Measurements from ENCODE around the gene LYVE1. TPM values are rescaled to one million over a fixed set of nuclear protein-coding genes. Genes with fewer than 3 reads are reported as not detected.
A peak's percentile ranks its signal among the peaks of the same experiment; 100 is the strongest.

The LYVE1 gene
- 0.33 TPM for polyA plus RNA-seq (2013, experiment 1 of 2)
- polyA plus RNA-seq (2013, experiment 2 of 2), result 0.51 TPM

GRCh38 chr11:10568486-10568941, at the start of gene LYVE1:
LYVE1 (minus strand) TSS chr11:10568665; CDS start chr11:10568532, 133 bp downstream.
- H3K27ac ChIP-seq (ENCODE audit: low read depth, low read length, severe bottlenecking), result no peak within 1 kb of the TSS
- WGBS, 2 experiments (ENCODE audit: insufficient coverage in 2 of 2), result 82 to 85% methylated on average over 7 of the region's 7 CpGs

GRCh38 chr11:10617551-10617950, 49.1 kb upstream of the LYVE1 start:
- no peaks in the 10 kb centered on the region for H3K36me3 ChIP-seq (ENCODE audit: control insufficient read depth, insufficient read depth, low read length)
- no peak overlapping the region for H3K4me3 ChIP-seq (ENCODE audit: extremely low read depth, insufficient read depth, low read length, poor library complexity, severe bottlenecking)
- 89 to 100% methylated on average over 1 of the region's 1 CpG for WGBS, 2 experiments (ENCODE audit: insufficient coverage in 2 of 2)

More at GRCh38 chr11:10568486-10568941, at the start of gene LYVE1:
- Histone ChIP-seq H3K4me3 (ENCODE audit: extremely low read depth, insufficient read depth, low read length, poor library complexity, severe bottlenecking) (no peak within 1 kb of the TSS), H3K36me3 (ENCODE audit: control insufficient read depth, insufficient read depth, low read length) (no peaks in the 10 kb centered on the region), H3K9me3 (ENCODE audit: control insufficient read depth, low read length) (no peaks in the 10 kb centered on the region), H3K4me1 (ENCODE audit: control insufficient read depth, insufficient read depth, low read length, poor library complexity, severe bottlenecking) (no peaks in the 10 kb centered on the region)

GRCh38 chr11:10611979-10612862, 43.8 kb upstream of the LYVE1 start:
- no peaks in the 10 kb centered on the region for H3K9me3 ChIP-seq (ENCODE audit: control insufficient read depth, low read length)
- no peak overlapping the region for H3K4me3 ChIP-seq (ENCODE audit: extremely low read depth, insufficient read depth, low read length, poor library complexity, severe bottlenecking)
- H3K4me1 ChIP-seq (ENCODE audit: control insufficient read depth, insufficient read depth, low read length, poor library complexity, severe bottlenecking), result peaks cover 4% of the 10 kb centered on the region

More at GRCh38 chr11:10617551-10617950, 49.1 kb upstream of the LYVE1 start:
- no peaks in the 10 kb centered on the region for H3K9me3 ChIP-seq (ENCODE audit: control insufficient read depth, low read length)
- peaks cover 5% of the 10 kb centered on the region for H3K4me1 ChIP-seq (ENCODE audit: control insufficient read depth, insufficient read depth, low read length, poor library complexity, severe bottlenecking)
- H3K27ac ChIP-seq (ENCODE audit: low read depth, low read length, severe bottlenecking), result no peak overlapping the region

GRCh38 chr11:10609636-10610035, 41.2 kb upstream of the LYVE1 start:
- H3K36me3 ChIP-seq (ENCODE audit: control insufficient read depth, insufficient read depth, low read length), result no peaks in the 10 kb centered on the region
- H3K27ac ChIP-seq (ENCODE audit: low read depth, low read length, severe bottlenecking), result no peak overlapping the region
- H3K9me3 ChIP-seq (ENCODE audit: control insufficient read depth, low read length), result no peaks in the 10 kb centered on the region
- H3K4me3 ChIP-seq (ENCODE audit: extremely low read depth, insufficient read depth, low read length, poor library complexity, severe bottlenecking), result no peak overlapping the region
- whole genome bisulfite sequencing, 2 experiments (ENCODE audit: insufficient coverage in 2 of 2), result 100% methylated on average over 1 of the region's 3 CpGs
- peaks cover 19% of the 10 kb centered on the region for H3K4me1 ChIP-seq (ENCODE audit: control insufficient read depth, insufficient read depth, low read length, poor library complexity, severe bottlenecking)

More at GRCh38 chr11:10611979-10612862, 43.8 kb upstream of the LYVE1 start:
- 89 to 94% methylated on average over 5 to 8 of the region's 9 CpGs for WGBS, 2 experiments (ENCODE audit: insufficient coverage in 2 of 2)
- Histone ChIP-seq H3K27ac (ENCODE audit: low read depth, low read length, severe bottlenecking) (no peak overlapping the region), H3K36me3 (ENCODE audit: control insufficient read depth, insufficient read depth, low read length) (no peaks in the 10 kb centered on the region)

GRCh38 chr11:10608584-10608983, 40.1 kb upstream of the LYVE1 start:
- Histone ChIP-seq H3K4me1 (ENCODE audit: control insufficient read depth, insufficient read depth, low read length, poor library complexity, severe bottlenecking) (peaks cover 25% of the 10 kb centered on the region), H3K4me3 (ENCODE audit: extremely low read depth, insufficient read depth, low read length, poor library complexity, severe bottlenecking) (no peak overlapping the region), H3K27ac (ENCODE audit: low read depth, low read length, severe bottlenecking) (no peak overlapping the region), H3K9me3 (ENCODE audit: control insufficient read depth, low read length) (no peaks in the 10 kb centered on the region), H3K36me3 (ENCODE audit: control insufficient read depth, insufficient read depth, low read length) (no peaks in the 10 kb centered on the region)

- WGBS, 2 experiments (ENCODE audit: insufficient coverage in 2 of 2), result 86 to 94% methylated on average over 4 to 6 of the region's 6 CpGs
- H3K4me1 ChIP-seq (ENCODE audit: control insufficient read depth, insufficient read depth, low read length, poor library complexity, severe bottlenecking), result peaks cover 25% of the 10 kb centered on the region
- no peaks in the 10 kb centered on the region for H3K9me3 ChIP-seq (ENCODE audit: control insufficient read depth, low read length)
- H3K4me3 ChIP-seq (ENCODE audit: extremely low read depth, insufficient read depth, low read length, poor library complexity, severe bottlenecking), result no peak overlapping the region
- H3K36me3 ChIP-seq (ENCODE audit: control insufficient read depth, insufficient read depth, low read length), result no peaks in the 10 kb centered on the region
- no peak overlapping the region for H3K27ac ChIP-seq (ENCODE audit: low read depth, low read length, severe bottlenecking)
Measured at GRCh38 chr11:10607462-10608132, 39.1 kb upstream of the LYVE1 start.

- Histone ChIP-seq H3K9me3 (ENCODE audit: control insufficient read depth, low read length) (no peaks in the 10 kb centered on the region), H3K4me1 (ENCODE audit: control insufficient read depth, insufficient read depth, low read length, poor library complexity, severe bottlenecking) (peaks cover 25% of the 10 kb centered on the region), H3K27ac (ENCODE audit: low read depth, low read length, severe bottlenecking) (peak overlapping the region; percentile 79), H3K4me3 (ENCODE audit: extremely low read depth, insufficient read depth, low read length, poor library complexity, severe bottlenecking) (no peak overlapping the region), H3K36me3 (ENCODE audit: control insufficient read depth, insufficient read depth, low read length) (no peaks in the 10 kb centered on the region)
- WGBS, 2 experiments (ENCODE audit: insufficient coverage in 2 of 2), result 100% methylated on average over 1 of the region's 6 CpGs
Measured at GRCh38 chr11:10606536-10607208, 38.2 kb upstream of the LYVE1 start.

GRCh38 chr11:10605941-10606381, 37.5 kb upstream of the LYVE1 start:
- WGBS, 2 experiments (ENCODE audit: insufficient coverage in 2 of 2), result 19 to 47% methylated on average over 5 to 6 of the region's 6 CpGs
- Histone ChIP-seq H3K4me3 (ENCODE audit: extremely low read depth, insufficient read depth, low read length, poor library complexity, severe bottlenecking) (no peak overlapping the region), H3K9me3 (ENCODE audit: control insufficient read depth, low read length) (no peaks in the 10 kb centered on the region), H3K27ac (ENCODE audit: low read depth, low read length, severe bottlenecking) (peak overlapping the region; percentile 79), H3K36me3 (ENCODE audit: control insufficient read depth, insufficient read depth, low read length) (no peaks in the 10 kb centered on the region), H3K4me1 (ENCODE audit: control insufficient read depth, insufficient read depth, low read length, poor library complexity, severe bottlenecking) (peaks cover 25% of the 10 kb centered on the region)

- Histone ChIP-seq H3K4me1 (ENCODE audit: control insufficient read depth, insufficient read depth, low read length, poor library complexity, severe bottlenecking) (peaks cover 25% of the 10 kb centered on the region), H3K4me3 (ENCODE audit: extremely low read depth, insufficient read depth, low read length, poor library complexity, severe bottlenecking) (no peak overlapping the region), H3K36me3 (ENCODE audit: control insufficient read depth, insufficient read depth, low read length) (no peaks in the 10 kb centered on the region), H3K27ac (ENCODE audit: low read depth, low read length, severe bottlenecking) (no peak overlapping the region), H3K9me3 (ENCODE audit: control insufficient read depth, low read length) (no peaks in the 10 kb centered on the region)
- 84 to 97% methylated on average over 3 of the region's 3 CpGs for WGBS, 2 experiments (ENCODE audit: insufficient coverage in 2 of 2)
Measured at GRCh38 chr11:10604798-10605197, 36.3 kb upstream of the LYVE1 start.

- WGBS, 2 experiments (ENCODE audit: insufficient coverage in 2 of 2), result 90 to 95% methylated on average over 6 to 7 of the region's 9 CpGs
- Histone ChIP-seq H3K36me3 (ENCODE audit: control insufficient read depth, insufficient read depth, low read length) (no peaks in the 10 kb centered on the region), H3K9me3 (ENCODE audit: control insufficient read depth, low read length) (no peaks in the 10 kb centered on the region), H3K4me3 (ENCODE audit: extremely low read depth, insufficient read depth, low read length, poor library complexity, severe bottlenecking) (no peak overlapping the region), H3K27ac (ENCODE audit: low read depth, low read length, severe bottlenecking) (no peak overlapping the region), H3K4me1 (ENCODE audit: control insufficient read depth, insufficient read depth, low read length, poor library complexity, severe bottlenecking) (peaks cover 25% of the 10 kb centered on the region)
Measured at GRCh38 chr11:10604340-10604748, 35.9 kb upstream of the LYVE1 start.
